Activated CD4-positive, alpha-beta T cell treated with anti-CD3 and anti-CD28 coated beads for 4 hours (primary cell): ENCODE data around the gene HIGD1C.
"Not testable (repeated sequence)": the region's sequence is repeated elsewhere in the genome, so short reads cannot be mapped to it uniquely, and the experiment has no call there.

ENCODE experiments used
- DNase-seq, 2 donors: peaks; one replicate each; pipeline ENCODE4 v3.0.0-alpha.2; 2020

HIGD1C gene

GRCh38 chr12:50952510-50952909 is at the start of gene HIGD1C:
TSS of gene HIGD1C (plus strand) at chr12:50952544. CDS start at chr12:50953999, 1,455 bp downstream.
- no peak for DNase-seq

- DNase-seq = not testable (repeated sequence)
These were observed 43.9 kb upstream of the HIGD1C start for GRCh38 chr12:50908479-50908878.

GRCh38 chr12:50912361-50912760 is 40.0 kb upstream of the HIGD1C start:
- not testable (repeated sequence) for DNase-seq

GRCh38 chr12:50913224-50913623 is 39.1 kb upstream of the HIGD1C start:
- no peak for DNase-seq

GRCh38 chr12:50914872-50915484 is 37.4 kb upstream of the HIGD1C start:
- DNase-seq = no peak

- DNase-seq = no peak
These were observed 36.1 kb upstream of the HIGD1C start for GRCh38 chr12:50916292-50916691.

GRCh38 chr12:50918584-50919316 is 33.6 kb upstream of the HIGD1C start:
- DNase-seq = no peak

GRCh38 chr12:50922820-50923219 is 29.5 kb upstream of the HIGD1C start:
- no peak for DNase-seq

GRCh38 chr12:50923361-50924130 is 28.8 kb upstream of the HIGD1C start:
- no peak for DNase-seq

GRCh38 chr12:50924131-50924438 is 28.3 kb upstream of the HIGD1C start:
- no peak for DNase-seq

GRCh38 chr12:50924439-50925341 is 27.7 kb upstream of the HIGD1C start:
- no peak for DNase-seq

- DNase-seq = no peak
These were observed 27.0 kb upstream of the HIGD1C start for GRCh38 chr12:50925342-50925651.

GRCh38 chr12:50925920-50926319 is 26.4 kb upstream of the HIGD1C start:
- no peak for DNase-seq

GRCh38 chr12:50926415-50926814 is 25.9 kb upstream of the HIGD1C start:
- no peak for DNase-seq

- DNase-seq = not testable (repeated sequence)
These were observed 25.4 kb upstream of the HIGD1C start for GRCh38 chr12:50926932-50927331.

GRCh38 chr12:50927356-50927755 is 25.0 kb upstream of the HIGD1C start:
- DNase-seq = no peak

GRCh38 chr12:50927766-50928224 is 24.5 kb upstream of the HIGD1C start:
- no peak for DNase-seq

- no peak for DNase-seq
These were observed 24.0 kb upstream of the HIGD1C start for GRCh38 chr12:50928392-50928791.

- DNase-seq = no peak
These were observed 22.5 kb upstream of the HIGD1C start for GRCh38 chr12:50929831-50930230.

GRCh38 chr12:50930477-50930876 is 21.9 kb upstream of the HIGD1C start:
- DNase-seq = not testable (repeated sequence)

- no peak for DNase-seq
These were observed 19.5 kb upstream of the HIGD1C start for GRCh38 chr12:50932787-50933280.

- no peak for DNase-seq
These were observed 18.8 kb upstream of the HIGD1C start for GRCh38 chr12:50933459-50934124.
